D721Med (cell line): ENCODE measurements around the gene MFNG.

ENCODE experiments used
- DNase-seq: peaks from one replicate; pipeline ENCODE4 v3.0.0; 2011; ENCODE audit warnings: low spot score; ENCODE audit not compliant: insufficient read length
- FAIRE-seq: peaks from 2 replicates; lab custom pipeline; 2011; peaks lifted over from hg19 to GRCh38; lab: Jason Lieb, UNC
- CTCF ChIP-seq: IDR thresholded peaks from 2 replicates; pipeline ENCODE4 v1.5.1; 2012; ENCODE audit warnings: mild to moderate bottlenecking, control low read depth; ENCODE audit not compliant: insufficient read depth; ENCODE audit errors: missing control alignments

The MFNG gene

GRCh38 chr22:37518509-37519267 is 32.5 kb upstream of the MFNG start:
- no peak for FAIRE-seq
- no peak for DNase-seq
- TF ChIP-seq CTCF: no peak

DNA sequence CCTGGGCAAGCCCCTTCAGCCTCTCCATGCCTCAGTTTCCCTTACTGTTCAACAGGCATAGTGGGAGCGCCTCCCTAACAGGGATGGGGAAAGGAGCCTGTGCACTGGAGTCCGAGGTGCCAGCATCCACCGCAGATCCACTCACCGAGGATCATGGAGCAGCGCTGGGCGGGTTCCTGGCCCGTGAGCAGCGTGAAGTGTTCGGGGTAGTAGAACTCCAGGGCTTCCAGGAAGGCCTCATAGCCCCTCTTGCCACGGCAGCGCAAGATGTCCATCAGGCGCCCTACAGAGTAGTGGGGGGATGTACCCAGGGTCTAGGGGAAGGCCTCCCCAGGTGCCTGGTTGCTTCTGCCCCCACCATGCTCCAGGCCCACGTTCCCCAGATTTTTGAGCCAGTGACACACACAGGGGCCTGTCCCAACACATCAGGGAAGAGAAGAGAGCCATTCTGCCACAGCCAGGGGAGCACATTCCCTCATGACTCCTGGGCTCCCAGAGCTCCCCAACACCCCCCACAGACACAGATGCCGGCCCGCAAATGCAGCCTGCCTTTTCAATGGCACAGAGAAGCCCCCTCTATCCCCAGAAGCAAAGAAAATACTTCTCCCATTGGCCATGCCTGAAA is 31.8 kb upstream of the MFNG start:
- FAIRE-seq (no peak), DNase-seq (no peak)
- no peak for TF ChIP-seq CTCF

DNA sequence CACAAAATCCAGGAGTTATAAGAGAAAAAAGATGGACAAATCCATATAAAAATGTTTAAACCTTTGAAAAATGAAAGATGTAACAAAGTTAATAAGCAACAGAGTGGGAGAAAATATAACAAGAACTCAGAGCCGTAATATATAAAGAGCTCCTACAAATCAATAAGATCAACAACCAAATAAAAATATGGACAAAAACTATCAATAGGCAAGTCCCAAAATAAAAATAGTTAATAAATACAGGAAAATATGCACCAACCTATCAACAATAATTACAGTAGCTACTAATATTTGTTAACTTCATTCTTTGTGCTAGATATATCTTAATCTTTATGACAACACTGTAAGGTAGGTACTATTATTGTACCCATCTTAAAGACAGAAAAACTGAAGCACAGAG is 30.3 kb upstream of the MFNG start:
- no peak for FAIRE-seq
- no peak for TF ChIP-seq CTCF
- DNase-seq: no peak

DNA sequence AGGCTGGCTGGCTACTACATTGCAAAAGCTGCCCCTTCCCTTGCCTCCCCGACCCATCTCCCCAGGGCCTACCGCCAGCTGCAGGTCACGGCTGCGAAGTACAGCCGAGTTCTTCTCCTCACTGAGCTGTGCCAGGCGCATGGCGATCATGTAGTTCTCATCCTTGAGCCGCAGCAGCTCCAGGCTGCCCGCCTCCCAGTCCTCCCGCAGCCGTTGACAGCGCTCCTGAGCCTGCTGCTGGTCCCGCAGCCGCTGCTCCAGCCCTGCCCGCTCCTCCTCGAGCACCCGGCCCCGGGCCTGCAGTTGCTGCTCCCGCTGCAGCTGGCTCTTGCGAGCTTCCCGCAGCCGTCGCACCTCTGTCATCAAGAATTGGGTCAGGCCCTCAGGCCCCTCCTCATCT is 29.7 kb upstream of the MFNG start:
- DNase-seq (no peak), FAIRE-seq (no peak)
- TF ChIP-seq CTCF: no peak

DNA sequence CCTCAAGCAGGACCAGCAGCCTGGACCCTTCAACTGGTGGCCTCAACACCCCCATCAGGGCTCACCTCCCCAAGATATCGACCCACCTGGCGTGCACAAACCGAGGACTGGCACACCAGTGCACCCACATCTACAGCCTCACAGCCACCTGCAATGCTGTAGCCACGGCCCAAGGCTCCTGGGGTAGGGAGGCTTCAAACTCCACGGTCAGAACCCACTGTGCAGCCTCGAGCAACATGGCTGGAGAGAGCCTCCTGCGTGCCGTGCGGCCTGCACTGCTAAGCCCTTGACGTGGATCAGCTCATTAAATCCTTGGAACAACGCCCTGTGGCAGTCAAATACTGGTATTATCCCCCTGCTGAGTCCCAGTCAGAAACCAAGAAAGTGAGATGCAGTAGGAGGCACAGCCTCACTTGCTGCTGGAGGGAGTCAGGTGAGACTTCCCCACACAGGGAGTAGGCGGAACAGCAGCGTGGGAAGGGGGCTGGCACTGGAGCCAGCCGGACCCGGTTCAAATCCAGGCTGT is 28.4 kb upstream of the MFNG start:
- TF ChIP-seq CTCF: no peak
- FAIRE-seq (no peak), DNase-seq (no peak)

GRCh38 chr22:37511395-37512104 is 25.4 kb upstream of the MFNG start:
- no peak for TF ChIP-seq CTCF
- FAIRE-seq: no peak
- no peak for DNase-seq
